ENCODE data around the gene ZNF784. TPM values are rescaled to one million over a fixed set of nuclear protein-coding genes. Genes with fewer than 3 reads are reported as not detected.

ZNF784 gene
- total RNA-seq, 2 experiments from 2014 or later = 6.4 to 7.4 TPM

DNA sequence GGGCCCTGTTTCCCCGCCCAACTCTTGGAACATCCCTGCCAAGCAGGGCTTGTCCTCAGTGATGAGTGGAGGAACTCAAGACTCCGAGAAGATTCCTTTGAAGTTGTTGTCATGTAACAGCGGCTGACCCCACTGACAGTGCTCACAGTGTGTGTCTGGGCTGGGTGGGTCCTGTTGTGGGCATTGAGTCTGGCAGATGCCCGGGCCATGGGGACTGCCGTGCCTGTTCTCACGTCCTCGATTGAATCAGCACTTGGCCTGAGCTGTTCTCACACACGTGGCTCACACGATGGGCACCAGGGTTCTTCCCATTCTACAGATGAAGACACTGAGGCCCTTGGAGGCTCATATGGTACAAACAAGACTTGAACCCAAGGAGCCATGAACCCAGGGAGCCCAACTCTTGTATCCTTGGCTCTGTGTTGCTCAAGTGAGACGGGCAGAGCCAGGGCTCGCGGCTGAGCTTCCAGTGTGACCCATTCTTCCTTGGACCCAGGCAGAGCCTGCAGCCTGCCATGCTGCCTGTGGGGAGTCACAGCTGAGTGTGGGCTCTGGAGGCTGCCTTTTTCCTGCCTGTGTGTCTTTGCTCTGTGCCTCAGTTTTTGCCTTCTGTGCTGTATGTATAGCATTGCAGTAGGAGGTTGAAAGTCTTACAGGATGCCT is 42.1 kb upstream of the ZNF784 start:
- Mint-ChIP-seq H3K36me3 (ENCODE audit: low read depth) (peaks cover 71% of the 10 kb centered on the region), H3K4me1 (peaks cover 22% of the 10 kb centered on the region), H3K4me3 (no peak overlapping the region)

GRCh38 chr19:55663846-55664536 is 39.6 kb upstream of the ZNF784 start:
- Mint-ChIP-seq H3K9me3 (no peaks in the 10 kb centered on the region), H3K4me1 (peaks cover 22% of the 10 kb centered on the region), H3K36me3 (ENCODE audit: low read depth) (peaks cover 71% of the 10 kb centered on the region), H3K27ac (no peak overlapping the region), H3K27me3 (no peaks in the 10 kb centered on the region), H3K4me3 (no peak overlapping the region)
- POLR2A ChIA-PET = interaction anchor here (1.0 kb wide), 1 partner anchor 9 kb away, joined by 3 read pairs; the partner anchor contains the start of gene U2AF2
- CTCF ChIA-PET = no interaction called here
- DNase-seq = no peak

More for the DNA sequence above, 42.1 kb upstream of the ZNF784 start:
- ChIA-PET CTCF (interaction anchor here (1.1 kb wide), 1 partner anchor 34 kb away, joined by 4 read pairs; no protein-coding TSS in a partner anchor), POLR2A (interaction anchor here (2.3 to 3.2 kb wide), 2 partner anchors 9 to 12 kb away, joined by 6 to 16 read pairs; partner anchors contain the start of gene U2AF2)
- no peaks in the 10 kb centered on the region for H3K27me3 Mint-ChIP-seq
- DNase-seq = no peak
- H3K27ac Mint-ChIP-seq = no peak overlapping the region
- H3K9me3 Mint-ChIP-seq = no peaks in the 10 kb centered on the region

GRCh38 chr19:55661826-55662225 is 37.5 kb upstream of the ZNF784 start:
- H3K9me3 Mint-ChIP-seq = no peaks in the 10 kb centered on the region
- ChIA-PET POLR2A (no interaction called here), CTCF (no interaction called here)
- peaks cover 40% of the 10 kb centered on the region for H3K4me1 Mint-ChIP-seq
- DNase-seq = no peak
- no peaks in the 10 kb centered on the region for H3K27me3 Mint-ChIP-seq
- no peak overlapping the region for H3K27ac Mint-ChIP-seq
- H3K4me3 Mint-ChIP-seq = no peak overlapping the region
- peaks cover 70% of the 10 kb centered on the region for H3K36me3 Mint-ChIP-seq (ENCODE audit: low read depth)

DNA sequence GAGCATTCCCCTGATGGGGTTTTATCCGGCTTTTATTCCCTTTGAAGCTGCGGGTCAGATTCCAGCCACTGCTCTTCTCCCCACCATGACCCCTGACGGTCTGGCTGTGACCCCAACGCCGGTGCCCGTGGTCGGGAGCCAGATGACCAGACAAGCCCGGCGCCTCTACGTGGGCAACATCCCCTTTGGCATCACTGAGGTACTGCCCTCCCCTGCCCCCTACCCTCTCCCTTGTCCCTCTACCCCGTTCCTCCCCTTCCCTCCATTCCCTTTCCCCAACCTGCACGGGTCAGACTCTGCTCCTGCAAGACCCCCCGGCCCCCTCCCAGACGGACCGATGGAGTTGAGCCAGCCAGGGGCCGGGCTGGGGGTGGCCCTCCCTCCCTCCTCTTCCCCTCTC is 36.6 kb upstream of the ZNF784 start:
- ChIA-PET POLR2A (no interaction called here), CTCF (no interaction called here)
- peaks cover 72% of the 10 kb centered on the region for H3K36me3 Mint-ChIP-seq (ENCODE audit: low read depth)
- no peak overlapping the region for H3K4me3 Mint-ChIP-seq
- no peak for DNase-seq
- H3K4me1 Mint-ChIP-seq = peaks cover 47% of the 10 kb centered on the region
- no peaks in the 10 kb centered on the region for H3K9me3 Mint-ChIP-seq
- H3K27me3 Mint-ChIP-seq = no peaks in the 10 kb centered on the region
- H3K27ac Mint-ChIP-seq = no peak overlapping the region

GRCh38 chr19:55660404-55660803 is 36.0 kb upstream of the ZNF784 start:
- no peak for DNase-seq
- Mint-ChIP-seq H3K27me3 (no peaks in the 10 kb centered on the region), H3K27ac (no peak overlapping the region), H3K9me3 (no peaks in the 10 kb centered on the region), H3K4me3 (no peak overlapping the region), H3K36me3 (ENCODE audit: low read depth) (peaks cover 74% of the 10 kb centered on the region), H3K4me1 (peaks cover 51% of the 10 kb centered on the region)
- CTCF ChIA-PET = no interaction called here
- POLR2A ChIA-PET = interaction anchor here (1.3 kb wide), 1 partner anchor 8 kb away, joined by 5 read pairs; no protein-coding TSS in a partner anchor

DNA sequence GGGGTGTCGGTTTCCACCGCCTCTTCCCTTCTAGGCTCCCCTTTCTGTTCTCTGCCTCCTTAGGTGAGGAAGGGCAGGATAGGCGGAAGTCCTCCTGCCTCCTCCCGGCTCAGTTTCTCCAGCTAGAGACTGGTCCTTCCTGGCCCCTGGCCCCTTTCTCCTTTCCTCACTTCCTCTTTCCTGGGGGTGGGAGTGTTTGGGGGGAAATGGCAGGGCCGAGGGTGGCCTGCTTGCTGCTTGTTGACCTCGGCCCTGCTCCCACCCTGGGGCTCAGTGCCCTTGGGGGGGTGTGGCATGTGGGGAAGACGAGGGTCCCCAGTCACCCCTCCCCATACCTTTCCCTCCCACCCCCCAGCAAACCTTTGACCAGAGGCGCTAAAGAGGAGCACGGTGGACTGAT is 35.5 kb upstream of the ZNF784 start:
- DNase-seq = no peak
- H3K27ac Mint-ChIP-seq = no peak overlapping the region
- no peak overlapping the region for H3K4me3 Mint-ChIP-seq
- H3K27me3 Mint-ChIP-seq = no peaks in the 10 kb centered on the region
- CTCF ChIA-PET = no interaction called here
- POLR2A ChIA-PET = interaction anchor here (1.3 kb wide), 1 partner anchor 9 kb away, joined by 5 read pairs; no protein-coding TSS in a partner anchor
- H3K9me3 Mint-ChIP-seq = no peaks in the 10 kb centered on the region
- peaks cover 75% of the 10 kb centered on the region for H3K36me3 Mint-ChIP-seq (ENCODE audit: low read depth)
- H3K4me1 Mint-ChIP-seq = peaks cover 51% of the 10 kb centered on the region

DNA sequence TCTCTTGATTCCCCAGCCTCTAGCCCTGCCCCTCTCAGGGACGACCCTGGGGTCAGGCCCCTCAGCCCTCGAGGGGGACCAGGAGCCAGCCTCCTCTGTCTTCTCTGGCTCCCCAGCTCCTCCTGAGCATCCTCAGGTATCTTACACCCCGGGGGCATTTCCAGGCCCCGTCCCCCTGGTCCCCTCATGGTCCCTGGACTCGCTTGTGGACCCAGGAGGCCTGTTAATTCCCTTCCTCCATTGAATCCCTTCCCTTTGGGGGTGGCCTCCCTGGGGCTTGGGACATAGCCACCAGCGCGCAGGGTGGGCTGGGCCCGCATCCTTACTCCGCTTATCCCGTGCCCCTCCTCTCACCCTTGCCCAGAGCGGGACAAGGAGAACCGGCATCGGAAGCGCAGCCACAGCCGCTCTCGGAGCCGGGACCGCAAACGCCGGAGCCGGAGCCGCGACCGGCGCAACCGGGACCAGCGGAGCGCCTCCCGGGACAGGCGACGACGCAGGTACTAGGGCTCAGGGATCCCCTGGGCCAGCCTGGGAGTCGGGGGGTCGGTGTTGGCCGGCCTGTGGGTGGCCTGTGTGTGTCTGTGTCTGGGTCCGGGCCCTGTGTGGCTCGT is 34.6 kb upstream of the ZNF784 start:
- Mint-ChIP-seq H3K27me3 (no peaks in the 10 kb centered on the region), H3K4me3 (no peak overlapping the region), H3K4me1 (peaks cover 51% of the 10 kb centered on the region), H3K36me3 (ENCODE audit: low read depth) (peaks cover 69% of the 10 kb centered on the region), H3K27ac (no peak overlapping the region), H3K9me3 (no peaks in the 10 kb centered on the region)
- no peak for DNase-seq
- ChIA-PET CTCF (no interaction called here), POLR2A (interaction anchor here (3.0 kb wide), 2 partner anchors 8 to 17 kb away, joined by 7 to 16 read pairs; no protein-coding TSS in a partner anchor)

DNA sequence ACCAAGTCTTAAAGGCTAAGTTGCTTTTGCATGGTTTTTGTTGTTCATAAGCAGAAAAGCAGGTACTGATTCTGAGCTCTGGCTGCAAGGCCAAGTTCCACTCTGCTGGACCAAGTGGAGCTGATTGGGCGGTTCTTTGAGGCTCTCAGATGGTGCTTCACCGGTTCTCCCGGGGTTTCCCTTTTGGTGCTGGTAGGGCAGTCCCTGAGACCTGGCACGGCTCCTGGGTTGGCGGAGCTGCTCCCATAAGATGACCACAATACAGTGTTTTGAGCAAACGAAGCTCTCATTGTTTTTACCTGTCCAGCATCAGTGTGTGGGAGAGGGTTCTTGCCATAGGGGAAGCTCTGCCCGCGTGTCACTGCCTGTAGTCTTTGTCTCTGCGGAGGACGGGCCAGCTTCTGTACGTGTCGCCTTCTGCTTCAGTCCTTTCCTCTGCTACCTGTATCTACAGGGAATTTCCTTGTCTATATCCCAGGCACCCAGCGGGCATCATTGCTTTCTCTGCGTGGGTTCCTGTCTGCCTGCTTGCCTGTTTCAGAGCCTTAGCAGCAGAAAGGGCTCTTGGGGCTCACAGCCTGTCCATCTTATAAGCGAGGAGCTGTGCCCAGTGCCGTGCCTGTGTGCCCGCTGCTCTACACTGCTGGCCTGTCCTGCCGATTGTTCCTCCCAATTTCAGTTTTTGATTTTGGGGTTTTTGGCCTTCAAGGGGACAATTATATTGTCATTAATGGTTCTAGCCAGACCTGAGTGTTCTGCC is 32.8 kb upstream of the ZNF784 start:
- ChIA-PET CTCF (interaction anchor here (1.0 to 2.1 kb wide), 4 partner anchors 14 to 30 kb away, joined by 3 to 11 read pairs (median 4); no protein-coding TSS in a partner anchor), POLR2A (interaction anchor here (1.1 to 3.0 kb wide), 7 partner anchors 9 to 398 kb away, joined by 3 to 16 read pairs (median 4); partner anchors contain the start of genes CCDC106 and PPP6R1)
- Mint-ChIP-seq H3K27me3 (no peaks in the 10 kb centered on the region), H3K9me3 (no peaks in the 10 kb centered on the region), H3K27ac (peak overlapping the region; percentile 94), H3K4me1 (peaks cover 46% of the 10 kb centered on the region), H3K36me3 (ENCODE audit: low read depth) (peaks cover 54% of the 10 kb centered on the region), H3K4me3 (peak overlapping the region; percentile 83)
- DNase-seq = no peak

- H3K9me3 Mint-ChIP-seq = no peaks in the 10 kb centered on the region
- H3K4me1 Mint-ChIP-seq = peaks cover 46% of the 10 kb centered on the region
- CTCF ChIA-PET = interaction anchor here (1.0 to 2.1 kb wide), 4 partner anchors 15 to 29 kb away, joined by 3 to 11 read pairs (median 4); no protein-coding TSS in a partner anchor
- H3K36me3 Mint-ChIP-seq (ENCODE audit: low read depth) = peaks cover 48% of the 10 kb centered on the region
- POLR2A ChIA-PET = interaction anchor here (0.6 to 3.0 kb wide), 7 partner anchors 9 to 593 kb away, joined by 3 to 16 read pairs (median 4); partner anchors contain the start of genes CCDC106, PPP6R1 and RDH13
- H3K27me3 Mint-ChIP-seq = no peaks in the 10 kb centered on the region
- peak overlapping the region; percentile 94 for H3K27ac Mint-ChIP-seq
- DNase-seq = no peak
- peak overlapping the region; percentile 83 for H3K4me3 Mint-ChIP-seq
Observed at GRCh38 chr19:55656552-55656951, 32.2 kb upstream of the ZNF784 start.

DNA sequence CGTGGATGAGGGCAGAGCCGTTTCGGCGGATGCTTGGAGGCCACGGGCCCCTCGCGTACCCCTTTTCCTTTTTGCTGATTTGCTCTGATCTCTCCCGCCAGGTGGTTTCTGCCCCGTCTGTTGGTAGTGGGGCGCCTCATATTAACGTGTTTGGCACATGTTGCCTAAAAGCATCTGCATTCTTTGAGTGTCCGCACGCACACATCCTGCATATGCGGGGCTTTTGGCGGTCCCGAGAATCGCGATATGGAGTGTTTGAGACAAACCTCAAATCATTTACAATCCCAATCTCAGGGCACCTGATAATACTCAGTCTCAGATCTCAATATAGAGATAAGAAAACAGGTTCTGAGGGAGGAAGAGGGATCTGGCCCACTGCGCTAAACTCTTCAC is 31.3 kb upstream of the ZNF784 start:
- peak overlapping the region; percentile 94 for H3K27ac Mint-ChIP-seq
- no peaks in the 10 kb centered on the region for H3K9me3 Mint-ChIP-seq
- H3K4me1 Mint-ChIP-seq = peaks cover 46% of the 10 kb centered on the region
- no peaks in the 10 kb centered on the region for H3K27me3 Mint-ChIP-seq
- peak overlapping the region; percentile 83 for H3K4me3 Mint-ChIP-seq
- ChIA-PET POLR2A (no interaction called here), CTCF (interaction anchor here (0.6 to 1.8 kb wide), 2 partner anchors 17 to 28 kb away, joined by 5 read pairs; no protein-coding TSS in a partner anchor)
- H3K36me3 Mint-ChIP-seq (ENCODE audit: low read depth) = peaks cover 41% of the 10 kb centered on the region
- DNase-seq = no peak

GRCh38 chr19:55654868-55655647 is 30.7 kb upstream of the ZNF784 start, which contains the start of gene U2AF2:
U2AF2 (plus strand) TSS chr19:55655035; CDS start chr19:55655105, 70 bp downstream.
- peak; percentile 96 for DNase-seq
- H3K36me3 Mint-ChIP-seq (ENCODE audit: low read depth) = peaks cover 35% of the 10 kb centered on the region
- no peaks in the 10 kb centered on the region for H3K9me3 Mint-ChIP-seq
- POLR2A ChIA-PET = interaction anchor here (0.5 to 2.5 kb wide), 22 partner anchors 9 to 316 kb away, joined by 3 to 23 read pairs (median 4); partner anchors contain the start of genes FIZ1, KMT5C, NAT14 and TMEM238
- CTCF ChIA-PET = interaction anchor here (0.6 to 3.0 kb wide), 24 partner anchors 9 to 1466 kb away, joined by 3 to 25 read pairs (median 5); partner anchors contain the start of genes EPN1, FIZ1, KMT5C and MBOAT7
- no peaks in the 10 kb centered on the region for H3K27me3 Mint-ChIP-seq
- peak within 1 kb of the TSS; percentile 83 for H3K4me3 Mint-ChIP-seq
- peak within 1 kb of the TSS; percentile 94 for H3K27ac Mint-ChIP-seq
- H3K4me1 Mint-ChIP-seq = peaks cover 41% of the 10 kb centered on the region

Measured in activated CD4-positive, alpha-beta memory T cell treated with anti-CD3 and anti-CD28 coated beads, Interleukin-2, amount 10 ng/mL, durations not matched to agents 7 days and 5 days (primary cell).